GM18498 (cell line): ENCODE data around the gene TICAM1.
"Not testable (repeated sequence)": the region's sequence is repeated elsewhere in the genome, so short reads cannot be mapped to it uniquely, and the experiment has no call there.

Experiments
- ATAC-seq: cut with Tn5 transposase; IDR thresholded peaks from one replicate; pipeline ENCODE4 v1.9.1; 2021; ENCODE audit warnings: mild to moderate bottlenecking, moderate library complexity; ENCODE audit not compliant: unreplicated experiment

The TICAM1 gene

DNA sequence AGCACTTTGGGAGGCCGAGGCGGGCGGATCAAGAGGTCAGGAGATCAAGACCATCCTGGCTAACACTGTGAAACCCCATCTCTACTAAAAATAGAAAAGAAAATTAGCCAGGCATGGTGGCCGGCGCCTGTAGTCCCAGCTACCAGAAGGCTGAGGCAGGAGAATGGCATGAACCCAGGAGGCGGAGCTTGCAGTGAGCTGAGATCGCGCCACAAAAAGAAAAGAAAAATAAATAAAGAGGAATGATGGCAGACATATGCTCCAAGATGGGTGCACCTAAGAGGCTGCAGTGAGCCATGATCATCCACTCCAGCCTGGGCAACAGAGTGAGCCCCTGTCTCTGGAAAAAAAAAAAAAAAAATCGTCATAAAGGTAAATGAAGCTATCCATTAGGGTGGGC lies 14.5 kb upstream of the TICAM1 start:
- not testable (repeated sequence) for ATAC-seq

DNA sequence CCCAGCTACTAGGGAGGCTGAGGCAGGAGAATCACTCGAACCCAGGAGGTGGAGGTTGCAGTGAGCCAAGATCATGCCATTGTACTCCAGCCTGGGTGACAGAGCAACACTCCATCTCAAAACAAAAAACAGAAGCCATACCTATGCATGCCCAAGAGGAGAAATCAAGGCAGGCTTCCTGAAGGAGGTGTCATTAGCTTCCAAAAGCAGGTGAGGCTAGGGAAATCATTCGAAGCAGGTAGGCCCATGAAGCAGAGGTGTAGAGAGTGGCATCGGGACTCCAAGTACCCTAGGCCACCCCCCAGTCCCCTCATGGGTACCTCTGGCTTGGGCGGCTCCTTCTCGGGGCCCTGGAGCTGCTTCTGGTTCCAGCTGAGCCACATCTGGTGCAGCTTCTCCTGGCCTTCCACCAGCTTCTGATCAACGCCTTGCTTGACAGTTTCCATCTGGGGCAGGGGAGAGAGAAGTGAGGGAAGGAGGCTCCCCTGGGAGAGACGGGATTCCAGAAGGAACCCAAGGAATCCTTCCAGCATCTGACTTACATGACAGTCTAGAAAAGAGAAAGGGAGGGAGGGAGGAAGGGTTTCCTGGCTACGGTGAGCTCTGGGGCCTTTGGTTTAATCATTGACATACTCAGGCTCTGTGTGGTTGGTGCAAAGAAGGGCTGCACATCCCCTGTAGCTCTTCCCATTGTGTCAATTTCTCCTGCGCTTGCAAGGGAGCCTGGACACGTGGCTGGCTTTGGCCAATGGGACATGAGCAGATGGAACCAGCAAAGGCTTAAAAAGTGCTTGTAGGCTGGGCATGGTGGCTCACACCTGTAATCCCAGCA lies 13.1 kb upstream of the TICAM1 start:
- no peak for ATAC-seq

GRCh38 chr19:4843647-4843965 lies 12.1 kb upstream of the TICAM1 start:
- ATAC-seq, result no peak

DNA sequence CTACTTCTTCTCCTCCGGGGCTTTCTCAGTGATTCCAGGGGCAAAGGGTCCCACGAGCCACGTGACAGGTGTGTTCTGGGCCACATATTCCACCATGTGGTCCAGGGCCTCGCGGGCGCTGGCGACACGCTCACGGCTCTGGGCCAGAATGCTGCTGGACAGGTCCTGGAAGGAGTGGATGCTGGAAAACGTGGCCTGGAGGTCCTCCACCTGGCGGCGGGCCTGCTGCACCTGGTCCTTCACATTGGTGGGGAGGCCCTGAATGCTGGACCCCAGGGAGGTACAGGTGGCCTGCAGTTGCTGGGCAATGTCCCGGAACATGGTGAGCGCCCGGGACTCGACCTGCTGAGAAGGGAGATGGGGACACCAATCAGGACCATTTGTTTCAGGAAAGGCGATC lies 7.7 kb upstream of the TICAM1 start:
- ATAC-seq, result no peak

DNA sequence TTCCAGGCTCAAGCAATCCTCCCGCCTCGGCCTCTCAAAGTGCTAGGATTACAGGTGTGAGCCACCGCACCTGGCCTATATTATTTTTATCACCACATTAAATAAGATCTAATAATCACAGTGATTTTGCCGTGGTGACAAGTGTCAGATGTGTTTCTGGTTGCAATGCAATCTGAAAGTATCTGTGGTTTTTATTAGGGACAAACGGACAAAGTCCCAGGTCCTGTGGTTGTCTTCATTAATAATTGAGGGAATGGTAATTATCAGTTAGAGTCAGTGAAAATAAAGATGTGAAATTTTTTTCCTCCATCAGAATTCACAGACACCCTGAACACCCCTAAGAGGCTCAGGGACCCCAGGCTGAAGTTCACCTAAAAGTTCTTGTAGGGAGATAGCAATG lies 1.3 kb upstream of the TICAM1 start:
- ATAC-seq, result no peak

- not testable (repeated sequence) for ATAC-seq
Observed at GRCh38 chr19:4831979-4832340, 448 bp upstream of the TICAM1 start.

DNA sequence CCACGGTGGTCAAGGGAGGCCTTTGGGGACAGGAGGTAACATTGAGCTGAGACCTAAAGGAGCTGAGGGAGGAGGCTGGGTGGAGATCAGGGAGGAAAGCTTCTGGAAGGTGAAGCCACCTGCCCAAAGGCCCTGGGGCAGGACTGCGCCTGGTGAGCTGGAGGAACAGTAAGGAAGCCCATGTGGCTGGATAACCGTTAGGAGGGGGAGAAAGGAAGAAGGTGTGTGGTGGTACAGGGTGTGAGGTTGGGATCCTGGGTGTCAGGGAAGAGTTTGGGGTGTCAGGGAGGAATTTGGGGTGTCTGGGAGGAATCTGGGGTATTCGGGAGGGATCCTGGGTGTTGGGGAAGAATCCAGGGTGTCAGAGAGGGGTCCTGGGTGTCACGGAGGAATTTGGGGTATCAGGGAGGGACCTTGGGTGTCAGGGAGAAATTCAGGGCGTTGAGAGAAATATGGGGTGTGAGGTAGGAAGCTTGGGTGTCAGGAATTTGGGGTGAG lies 695 bp downstream of the TICAM1 start:
- ATAC-seq, result no peak

GRCh38 chr19:4830332-4830731 lies 1.2 kb downstream of the TICAM1 start:
- ATAC-seq, result no peak

DNA sequence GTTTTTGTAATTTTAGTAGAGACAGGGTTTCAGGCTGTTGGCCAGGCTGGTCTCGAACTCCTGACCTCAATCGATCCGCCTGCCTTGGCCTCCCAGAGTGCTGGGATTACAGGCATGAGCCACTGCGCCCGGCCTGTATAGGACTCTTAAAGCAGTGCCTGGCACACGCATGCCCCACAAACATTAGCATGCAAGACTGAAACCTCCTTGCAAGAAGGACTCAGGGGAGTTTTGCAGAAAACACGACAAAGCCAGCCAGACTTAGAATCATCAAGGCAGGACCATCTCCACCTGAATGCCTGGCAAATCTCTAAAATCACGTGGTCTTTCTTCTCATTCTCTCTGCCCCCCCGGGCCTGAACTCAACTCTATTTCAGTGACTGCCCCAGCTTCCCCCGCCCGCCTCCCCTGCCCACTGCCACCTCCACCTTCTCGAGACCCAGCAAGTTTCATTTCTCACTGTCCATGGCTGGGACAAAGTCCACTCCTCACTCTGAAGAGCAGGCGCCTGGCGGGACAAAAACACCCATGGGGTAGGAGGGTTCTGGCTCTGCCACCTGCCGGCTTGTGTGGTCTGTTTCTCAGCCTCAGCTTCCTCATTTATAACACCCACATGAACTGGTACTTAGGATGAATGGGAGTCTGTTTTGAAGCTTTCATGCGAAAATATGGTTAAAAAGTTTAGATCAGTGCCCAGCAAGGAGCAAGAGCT lies 2.4 kb downstream of the TICAM1 start:
- ATAC-seq, result peak; percentile 45

DNA sequence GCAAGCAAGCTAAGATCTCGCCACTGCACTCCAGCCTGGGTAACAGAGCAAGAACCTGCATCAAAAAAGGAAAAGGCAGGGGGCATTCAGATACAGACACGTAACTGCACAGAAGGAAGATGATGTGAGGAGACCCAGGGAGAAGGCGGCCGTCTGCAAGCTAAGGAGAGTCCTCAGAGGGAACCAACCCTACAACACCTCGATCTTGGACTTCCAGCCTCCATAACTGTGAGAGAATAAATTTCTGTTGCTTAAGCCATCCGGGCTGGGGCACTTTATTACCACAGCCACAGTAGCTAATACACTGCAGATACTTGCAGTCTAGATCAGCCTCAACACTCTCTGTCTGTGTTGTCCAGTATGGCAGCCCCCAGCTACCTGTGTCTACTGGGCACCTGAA lies 7.9 kb downstream of the TICAM1 start:
- no peak for ATAC-seq

GRCh38 chr19:4822354-4822753 lies 9.2 kb downstream of the TICAM1 start:
- not testable (repeated sequence) for ATAC-seq

DNA sequence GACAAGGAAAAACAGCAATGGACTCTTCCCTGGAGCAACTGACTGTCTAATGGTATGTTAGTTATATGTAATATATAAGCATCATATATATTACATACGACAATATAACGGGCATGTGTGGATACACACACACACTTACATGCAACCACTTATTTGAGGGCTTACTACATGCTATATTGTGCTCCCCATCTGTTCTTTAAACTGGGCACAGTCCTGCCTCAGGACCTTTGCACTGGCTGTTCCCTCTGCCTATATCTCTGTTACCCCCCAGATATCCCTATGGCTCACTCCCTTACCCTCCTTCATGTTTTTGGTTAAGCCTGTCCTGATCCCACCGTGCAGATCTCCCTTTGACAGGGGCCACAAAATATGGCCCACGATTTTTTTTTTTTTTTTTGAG lies 10.2 kb downstream of the TICAM1 start:
- no peak for ATAC-seq

- ATAC-seq, result no peak
Observed at GRCh38 chr19:4817467-4818277, 13.8 kb downstream of the TICAM1 start.

DNA sequence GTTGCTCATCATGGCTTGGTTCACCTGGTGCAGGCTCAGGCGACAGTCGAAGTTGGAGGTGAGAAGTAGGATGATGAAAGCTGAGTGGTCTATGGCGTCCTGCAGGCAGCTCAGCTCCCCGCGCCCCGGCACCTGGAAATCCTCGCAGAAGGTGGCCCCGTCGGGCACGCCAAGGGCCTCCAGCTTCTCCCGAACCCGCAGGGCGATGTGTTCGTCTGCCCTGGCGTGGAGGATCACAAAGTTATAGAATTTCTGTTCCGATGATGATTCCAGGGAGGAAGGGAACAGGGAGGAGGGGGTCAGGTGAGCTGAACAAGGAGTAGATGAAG lies 14.6 kb downstream of the TICAM1 start:
- ATAC-seq, result no peak

DNA sequence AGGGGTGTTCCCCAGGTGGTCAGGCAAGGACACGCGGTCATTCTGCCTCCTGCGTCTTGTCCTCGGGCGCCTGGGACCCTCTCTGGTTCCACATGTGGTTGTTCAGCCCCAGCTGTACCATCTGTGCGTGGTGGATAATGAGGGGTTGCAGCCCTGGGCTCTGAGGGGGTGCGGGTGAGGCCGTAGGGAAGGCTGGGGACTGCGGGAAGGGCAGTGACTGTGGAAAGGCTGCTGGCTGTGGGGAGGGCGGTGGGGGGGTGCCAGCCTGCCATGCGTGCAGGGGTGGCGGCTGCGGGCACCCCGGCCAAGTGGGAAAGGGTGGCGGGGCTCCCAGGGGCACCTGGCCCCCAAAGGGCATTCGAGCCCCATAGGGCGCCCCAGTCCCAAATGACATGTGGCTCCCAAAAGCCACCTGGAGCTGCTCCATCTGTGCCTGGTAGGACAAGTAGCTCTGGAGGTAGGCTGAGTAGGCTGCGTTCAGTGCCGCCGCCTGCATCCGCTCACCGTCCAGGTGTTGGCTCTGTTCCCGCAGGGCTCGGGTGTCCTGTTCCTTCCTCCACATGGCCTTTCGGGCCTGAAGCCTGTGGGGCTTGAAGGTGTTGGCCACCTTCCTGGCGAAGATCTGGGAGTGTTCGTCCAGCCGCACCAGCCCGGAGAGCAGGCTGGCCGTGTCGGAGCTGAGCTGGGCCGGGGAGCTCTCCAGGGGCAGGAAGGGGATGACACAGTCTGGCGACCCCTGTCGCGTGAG lies 15.1 kb downstream of the TICAM1 start:
- ATAC-seq, result no peak

DNA sequence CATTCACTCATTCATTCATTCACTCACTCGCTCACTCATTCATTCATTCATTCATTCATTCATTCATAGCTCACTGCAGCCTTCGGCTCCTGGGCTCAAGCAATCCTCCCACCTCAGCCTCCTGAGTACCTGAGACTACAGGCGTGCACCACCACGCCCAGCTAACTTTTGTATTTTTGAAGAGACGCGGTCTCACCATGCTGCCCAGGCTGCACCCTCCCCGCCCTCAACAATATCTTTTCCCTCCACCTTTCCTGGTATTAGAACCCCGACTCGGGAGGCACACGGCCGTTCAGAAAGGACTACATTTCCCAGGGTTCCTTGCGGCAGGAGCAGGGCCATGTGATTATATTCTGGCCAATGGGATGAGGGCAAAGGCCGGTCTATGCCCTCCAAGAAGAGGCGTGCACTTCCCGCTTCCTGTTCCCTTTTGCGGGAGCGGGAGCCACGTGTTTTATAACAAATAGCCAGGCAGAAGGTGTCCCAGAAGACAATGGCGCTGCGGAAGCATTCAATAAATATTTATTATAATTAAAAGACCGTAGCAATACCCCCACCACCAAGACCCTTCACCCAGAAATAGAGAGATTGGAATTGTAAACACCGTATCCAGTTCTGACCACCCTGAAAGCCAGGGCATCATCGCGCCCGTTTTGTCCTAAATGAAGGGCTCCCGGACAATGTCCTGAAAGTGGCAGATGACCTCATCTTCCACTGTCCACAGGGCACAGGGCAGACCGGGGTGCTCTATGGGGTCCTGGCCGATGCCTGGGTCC lies 15.9 kb downstream of the TICAM1 start:
- ATAC-seq, result no peak

GRCh38 chr19:4814625-4815425 lies 16.7 kb downstream of the TICAM1 start:
- no peak for ATAC-seq

DNA sequence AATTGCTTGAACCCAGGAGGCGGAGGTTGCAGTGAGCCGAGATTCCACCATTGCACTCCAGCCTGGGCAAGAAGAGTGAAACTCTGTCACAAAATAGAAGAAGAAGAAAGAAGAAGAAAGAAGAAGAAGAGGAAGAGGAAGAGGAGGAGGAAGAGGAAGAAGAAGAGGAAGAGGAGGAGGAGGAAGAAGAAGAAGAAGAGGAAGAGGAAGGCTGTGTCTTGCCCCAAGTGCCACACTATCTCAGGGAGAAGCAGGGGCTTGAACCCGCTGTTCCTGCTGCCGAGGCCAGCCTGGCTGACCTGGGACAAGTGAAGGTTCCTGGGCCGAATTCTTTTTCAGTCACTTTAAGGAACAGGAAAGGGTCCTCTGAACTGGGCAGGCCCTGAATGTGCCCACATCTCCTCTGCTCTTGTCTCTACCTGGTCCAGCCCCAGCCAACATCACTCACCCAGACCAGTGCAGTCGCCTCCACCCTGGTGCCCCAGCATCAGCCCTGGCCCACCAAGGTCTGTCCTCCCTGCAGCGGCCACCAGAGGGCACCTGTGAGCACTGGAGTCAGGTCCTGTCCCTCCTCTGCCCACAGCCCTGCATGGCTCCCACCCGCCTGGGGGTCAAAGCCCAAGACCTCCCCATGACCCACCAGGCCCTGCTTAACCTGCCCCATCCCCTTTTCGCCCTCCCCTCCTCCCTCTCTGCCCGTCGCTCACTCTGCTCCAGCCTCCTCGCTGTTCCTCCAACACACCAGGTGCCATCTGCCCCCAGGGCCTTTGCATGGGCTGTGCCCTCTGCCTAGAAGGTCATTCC lies 20.0 kb downstream of the TICAM1 start:
- ATAC-seq, result no peak

DNA sequence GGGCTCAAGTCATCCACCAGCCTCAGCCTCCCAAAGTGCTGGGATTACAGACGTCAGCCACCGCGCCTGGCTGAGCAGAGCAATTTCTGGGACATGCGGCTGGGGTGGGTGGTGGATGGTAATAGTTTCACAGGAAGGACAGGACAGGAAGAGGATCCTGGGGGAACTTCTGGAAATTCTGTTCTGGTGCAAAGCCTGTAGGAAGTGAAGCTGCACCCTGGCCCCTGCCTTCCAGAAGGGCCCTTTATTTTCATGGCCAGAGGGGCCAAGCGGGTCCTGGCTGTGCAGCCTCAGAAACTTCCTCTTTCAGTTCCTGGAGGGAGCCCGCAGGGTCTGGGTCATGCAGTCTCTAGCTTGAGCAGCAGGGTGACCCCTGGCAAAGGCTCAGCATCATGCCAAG lies 24.3 kb downstream of the TICAM1 start:
- ATAC-seq, result no peak
